ENCODE measurements around the gene CLPSL1.

GRCh38 chr6:35733633-35734032 is 47.2 kb upstream of the CLPSL1 start:
- TF ChIP-seq CTCF (IDR thresholded peaks at IDR 0.05) (no peak), POLR2A (IDR thresholded peaks at IDR 0.05) (no peak)
